HepG2 (cell line): ENCODE results near the gene SELENOM. TPM values are rescaled to one million over a fixed set of nuclear protein-coding genes. Genes with fewer than 3 reads are reported as not detected.

Experiments
- ARHGAP35 ChIP-seq: sonication (generic); formaldehyde crosslinking; IDR thresholded peaks from 2 replicates; pipeline ENCODE4 v1.9.0; 2022; ENCODE audit warnings: mild to moderate bottlenecking, inconsistent platforms, moderate library complexity, missing genetic modification reagents, borderline replicate concordance
- BATF2 ChIP-seq: sonication (generic); formaldehyde crosslinking; IDR thresholded peaks from 2 replicates; pipeline ENCODE4 v1.8.0; 2022; ENCODE audit warnings: mild to moderate bottlenecking, missing genetic modification reagents, moderate library complexity
- BRD4 ChIP-seq: sonication (generic); formaldehyde crosslinking; IDR thresholded peaks from 2 replicates; pipeline ENCODE4 v1.4.0; 2020; ENCODE audit warnings: missing genetic modification reagents
- HIVEP1 ChIP-seq: sonication (generic); formaldehyde crosslinking; IDR thresholded peaks from 2 replicates; pipeline ENCODE4 v1.4.0; 2020; ENCODE audit warnings: mild to moderate bottlenecking, missing genetic modification reagents
- HNRNPL ChIP-seq: fragments of 200-400 bp; formaldehyde crosslinking; IDR thresholded peaks from 2 replicates; pipeline ENCODE4 v1.6.1; 2017; ENCODE audit warnings: mild to moderate bottlenecking, low read depth, low read length
- IRX3 ChIP-seq: sonication (generic); formaldehyde crosslinking; IDR thresholded peaks from 2 replicates; pipeline ENCODE4 v1.8.1; 2023; ENCODE audit warnings: mild to moderate bottlenecking, low read depth, missing genetic modification reagents, borderline replicate concordance
- KDM6A ChIP-seq: IDR thresholded peaks from 2 replicates; pipeline ENCODE4 v1.6.1; 2016; ENCODE audit warnings: low read depth
- MAX ChIP-seq: IDR thresholded peaks from 2 replicates; pipeline ENCODE4 v1.6.1; 2012; ENCODE audit warnings: inconsistent platforms
- MBNL3 ChIP-seq: fragments of 250-450 bp; sonication (Bioruptor Pico); conservative IDR thresholded peaks from 2 replicates; pipeline ENCODE4 v1.8.0; 2022; ENCODE audit warnings: mild to moderate bottlenecking, inconsistent platforms
- MED8 ChIP-seq: sonication (generic); formaldehyde crosslinking; IDR thresholded peaks from 2 replicates; pipeline ENCODE4 v1.8.1; 2023; ENCODE audit warnings: mild to moderate bottlenecking, missing genetic modification reagents; ENCODE audit not compliant: insufficient replicate concordance
- MTERF4 ChIP-seq: sonication (generic); formaldehyde crosslinking; IDR thresholded peaks from 2 replicates; pipeline ENCODE4 v1.8.0; 2023; ENCODE audit warnings: mild to moderate bottlenecking, missing genetic modification reagents
- MYPOP ChIP-seq: sonication (generic); formaldehyde crosslinking; IDR thresholded peaks from 2 replicates; pipeline ENCODE4 v1.8.1; 2023; ENCODE audit warnings: mild to moderate bottlenecking, moderate library complexity, missing genetic modification reagents
- NFIC ChIP-seq: IDR thresholded peaks from 2 replicates; pipeline ENCODE4 v1.6.1; 2012; ENCODE audit warnings: mild to moderate bottlenecking, low read length, inconsistent platforms
- RAD21 ChIP-seq: fragments of 450-650 bp; formaldehyde crosslinking; IDR thresholded peaks from 2 replicates; pipeline ENCODE4 v1.5.0; 2020; ENCODE audit warnings: mild to moderate bottlenecking
- SAFB2 ChIP-seq: sonication (generic); formaldehyde crosslinking; IDR thresholded peaks from 2 replicates; pipeline ENCODE4 v1.5.1; 2020; ENCODE audit warnings: missing genetic modification reagents, low read depth, mild to moderate bottlenecking, borderline replicate concordance
- SMYD3 ChIP-seq: sonication (generic); formaldehyde crosslinking; IDR thresholded peaks from 2 replicates; pipeline ENCODE4 v1.8.1; 2023; ENCODE audit warnings: mild to moderate bottlenecking, missing genetic modification reagents
- SNAPC5 ChIP-seq: sonication (generic); formaldehyde crosslinking; IDR thresholded peaks from 2 replicates; pipeline ENCODE4 v1.8.1; 2023; ENCODE audit warnings: mild to moderate bottlenecking, missing genetic modification reagents, borderline replicate concordance
- TRIM22 ChIP-seq: fragments of 450-650 bp; IDR thresholded peaks from 2 replicates; pipeline ENCODE4 v1.6.1; 2017
- XRCC5 ChIP-seq: fragments of 200-400 bp; formaldehyde crosslinking; optimal IDR thresholded peaks from 2 replicates; pipeline ENCODE3; 2017; ENCODE audit warnings: mild to moderate bottlenecking, low read length
- ZBTB10 ChIP-seq: sonication (generic); formaldehyde crosslinking; IDR thresholded peaks from 2 replicates; pipeline ENCODE4 v1.4.0; 2020; ENCODE audit warnings: missing genetic modification reagents, borderline replicate concordance
- ZNF17 ChIP-seq: sonication (generic); formaldehyde crosslinking; IDR thresholded peaks from 2 replicates; pipeline ENCODE4 v1.5.0; 2020; ENCODE audit warnings: mild to moderate bottlenecking, missing genetic modification reagents
- ZNF546 ChIP-seq: sonication (generic); formaldehyde crosslinking; conservative IDR thresholded peaks from 2 replicates; pipeline ENCODE4 v1.8.1; 2023; ENCODE audit warnings: mild to moderate bottlenecking, missing genetic modification reagents
- ZNF570 ChIP-seq: sonication (generic); formaldehyde crosslinking; IDR thresholded peaks from 2 replicates; pipeline ENCODE4 v1.4.0; 2020; ENCODE audit warnings: mild to moderate bottlenecking, missing genetic modification reagents, borderline replicate concordance
- ZNF761 ChIP-seq: sonication (generic); formaldehyde crosslinking; conservative IDR thresholded peaks from 2 replicates; pipeline ENCODE4 v1.4.0; 2020; ENCODE audit warnings: mild to moderate bottlenecking, missing genetic modification reagents
- polyA plus RNA-seq, 8 experiments: library from polyadenylated mRNA; depleted of rRNA in 3 of 8; stranded (reverse) in 7 of 8; unstranded in 1 of 8; fragments of >200 nt; fragmentation: Illumina TruSeq in 4 of 8; extraction: Trizol in 4 of 8; gene quantifications; 2 replicates each; pipeline versions ENCODE4 v1.2.1 to v1.2.3, GENCODE V29; 2011 to 2016; ENCODE audit warnings: low read depth in 4 of 8, missing spikeins in 1 of 8, mixed read lengths in 1 of 8; ENCODE audit not compliant: insufficient read depth in 1 of 8
- total RNA-seq, 5 experiments: library from RNA; depleted of rRNA; stranded (reverse); fragments of >200 nt; fragmentation: Illumina TruSeq; extraction: Trizol; gene quantifications; 2 replicates each; pipeline ENCODE4 v1.2.3, GENCODE V29; 2016; ENCODE audit warnings: low read depth in 1 of 5

The SELENOM gene
- total and polyA plus RNA-seq, 2 of the 13 experiments (the other 11 are each of a cell fraction or from before 2014, with no cell fraction given) = 4.1 to 4.3 TPM

GRCh38 chr22:31055635-31056159 lies 51.7 kb downstream of the SELENOM start (continued):
- peak; percentile 84 for TF ChIP-seq MYPOP (CRISPR knock-in tag)
- peak; percentile 78 for TF ChIP-seq KDM6A
- TF ChIP-seq BATF2 (CRISPR knock-in tag) = no peak
- no peak; the same call in 1 of the 2 replicates for TF ChIP-seq ZNF546 (CRISPR knock-in tag)
- TF ChIP-seq SMYD3 = 0 out of 2 replicates have a peak, but pooled peaks have one; percentile 51
- TF ChIP-seq MTERF4 = no peak
- TF ChIP-seq RAD21 = peak; percentile 64
- peak; percentile 81 for TF ChIP-seq NFIC
- no peak for TF ChIP-seq ARHGAP35 (CRISPR knock-in tag)
- TF ChIP-seq MAX = peak; percentile 89
- TF ChIP-seq XRCC5 = peak; percentile 36
- peak; percentile 69; the same call in 1 of the 2 replicates for TF ChIP-seq ZNF761
- no peak for TF ChIP-seq IRX3 (CRISPR knock-in tag)
- TF ChIP-seq HNRNPL = peak; percentile 69; the same call in 1 of the 2 replicates
- TF ChIP-seq TRIM22 = no peak
- TF ChIP-seq SAFB2 (CRISPR knock-in tag) = no peak
- TF ChIP-seq SNAPC5 (CRISPR knock-in tag) = no peak
- TF ChIP-seq ZNF570 (CRISPR knock-in tag) = no peak
- 0 out of 2 replicates have a peak, but pooled peaks have one; percentile 20 for TF ChIP-seq ZBTB10 (CRISPR knock-in tag)
- TF ChIP-seq MBNL3 (CRISPR knock-in tag) = no peak
- TF ChIP-seq HIVEP1 = peak; percentile 78
- TF ChIP-seq ZNF17 (CRISPR knock-in tag) = no peak
- 0 out of 2 replicates have a peak, but pooled peaks have one; percentile 40 for TF ChIP-seq BRD4 (CRISPR knock-in tag)
- peak; percentile 78 for TF ChIP-seq MED8 (CRISPR knock-in tag)
